Breast epithelium (tissue), 4 donors: Measurements from ENCODE around the gene CDHR3. TPM values are rescaled to one million over a fixed set of nuclear protein-coding genes. Genes with fewer than 3 reads are reported as not detected.

Experiments used
- DNase-seq, 2 donors: peaks; one replicate each; pipeline ENCODE4 v3.0.0-alpha.2; 2019; ENCODE audit warnings: low spot score in 2 of 2
- H3K27ac ChIP-seq, 2 donors: fragments of 200-600 bp; sonication (generic) in 1 of 2; one replicate each; pipeline ENCODE4 v1.5.1; 2016 to 2019; ENCODE audit warnings: mild to moderate bottlenecking in 1 of 2
- H3K27me3 ChIP-seq, 2 donors: fragments of 200-600 bp; sonication (generic) in 1 of 2; one replicate each; pipeline versions ENCODE4 v1.5.1 to v1.6.0; 2017 to 2019; ENCODE audit warnings: control low read depth in 1 of 2, mild to moderate bottlenecking in 1 of 2
- H3K36me3 ChIP-seq: fragments of 200-600 bp; one replicate; pipeline ENCODE4 v1.5.1; 2019
- H3K4me1 ChIP-seq, 2 donors: fragments of 200-600 bp; sonication (generic); one replicate each; pipeline ENCODE4 v1.5.1; 2016 to 2019; ENCODE audit warnings: control low read depth in 1 of 2
- H3K4me3 ChIP-seq, 3 donors: fragments of 200-600 bp; sonication (generic); 1 replicate in 2 of 3; 2 replicates in 1 of 3; pipeline ENCODE4 v1.5.1; 2016 to 2019; ENCODE audit warnings: mild to moderate bottlenecking in 3 of 3, moderate library complexity in 2 of 3
- H3K9me3 ChIP-seq, 2 donors: fragments of 200-600 bp; sonication (generic) in 1 of 2; one replicate each; pipeline ENCODE4 v1.5.1; 2016 to 2019; ENCODE audit warnings: control low read depth in 1 of 2
- POLR2A ChIP-seq: fragments of 450-650 bp; IDR thresholded peaks from one replicate; pipeline ENCODE4 v1.6.1; 2016; ENCODE audit warnings: antibody characterized with exemption, mild to moderate bottlenecking, moderate library complexity
- POLR2AphosphoS5 ChIP-seq, 3 donors: sonication (generic); formaldehyde crosslinking; IDR thresholded peaks; one replicate each; pipeline ENCODE4 v1.6.1; 2017; ENCODE audit warnings: antibody characterized with exemption in 3 of 3
- intact Hi-C: fragments of 100-400 bp; cut with DNase I; formaldehyde crosslinking; loops from one replicate; pipeline ENCODE4 v1.15.1; 2023; ENCODE audit warnings: low total_unique reads
- total RNA-seq, 3 donors: library from RNA; depleted of rRNA; stranded (reverse); fragments of >200 nt; gene quantifications; one replicate each; pipeline ENCODE4 v1.1.0, GENCODE V29; 2016
- TF ChIP-seq, protein P1 (sequence below), 3 donors: fragments of 450-650 bp; IDR thresholded peaks; one replicate each; pipeline ENCODE4 v1.5.1; 2016 to 2017; ENCODE audit warnings: antibody characterized with exemption in 3 of 3, mild to moderate bottlenecking in 3 of 3, moderate library complexity in 3 of 3

The CDHR3 gene
- total RNA-seq, 3 donors from 2014 or later = 4.6 to 8.8 (median 6.4) TPM

DNA sequence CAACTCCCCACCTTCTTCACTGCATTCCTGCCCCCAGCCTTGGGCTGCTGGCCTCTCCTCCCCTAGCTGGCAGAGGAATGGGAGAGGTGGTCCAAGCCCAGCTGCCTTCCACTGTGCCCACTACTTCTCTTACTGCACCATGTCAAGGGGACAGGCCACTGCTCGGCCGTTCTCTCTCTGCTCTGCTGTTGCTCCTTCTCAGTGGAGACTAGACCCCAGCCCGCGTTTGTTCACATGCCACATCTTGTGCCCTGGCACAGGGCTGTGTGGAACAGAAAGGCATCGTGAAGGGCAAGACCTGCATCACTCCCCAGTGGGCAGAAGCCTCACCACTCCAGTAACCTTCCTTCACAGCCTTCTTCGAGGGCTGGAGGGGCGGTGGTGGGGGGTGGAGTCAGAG lies 711 bp upstream of the CDHR3 start:
- Histone ChIP-seq H3K36me3 (no peaks in the 10 kb centered on the region), H3K4me3 (no peak overlapping the region), H3K27me3 (no peaks in the 10 kb centered on the region), H3K9me3 (no peaks in the 10 kb centered on the region), H3K27ac (no peak overlapping the region), H3K4me1 (no peaks in the 10 kb centered on the region)
- DNase-seq = no peak
- intact Hi-C loops = loop anchor here (2.0 kb wide), 1 partner anchor 68 kb away; no protein-coding TSS in a partner anchor
- TF ChIP-seq, protein P1, sequence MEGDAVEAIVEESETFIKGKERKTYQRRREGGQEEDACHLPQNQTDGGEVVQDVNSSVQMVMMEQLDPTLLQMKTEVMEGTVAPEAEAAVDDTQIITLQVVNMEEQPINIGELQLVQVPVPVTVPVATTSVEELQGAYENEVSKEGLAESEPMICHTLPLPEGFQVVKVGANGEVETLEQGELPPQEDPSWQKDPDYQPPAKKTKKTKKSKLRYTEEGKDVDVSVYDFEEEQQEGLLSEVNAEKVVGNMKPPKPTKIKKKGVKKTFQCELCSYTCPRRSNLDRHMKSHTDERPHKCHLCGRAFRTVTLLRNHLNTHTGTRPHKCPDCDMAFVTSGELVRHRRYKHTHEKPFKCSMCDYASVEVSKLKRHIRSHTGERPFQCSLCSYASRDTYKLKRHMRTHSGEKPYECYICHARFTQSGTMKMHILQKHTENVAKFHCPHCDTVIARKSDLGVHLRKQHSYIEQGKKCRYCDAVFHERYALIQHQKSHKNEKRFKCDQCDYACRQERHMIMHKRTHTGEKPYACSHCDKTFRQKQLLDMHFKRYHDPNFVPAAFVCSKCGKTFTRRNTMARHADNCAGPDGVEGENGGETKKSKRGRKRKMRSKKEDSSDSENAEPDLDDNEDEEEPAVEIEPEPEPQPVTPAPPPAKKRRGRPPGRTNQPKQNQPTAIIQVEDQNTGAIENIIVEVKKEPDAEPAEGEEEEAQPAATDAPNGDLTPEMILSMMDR (IDR thresholded peaks at IDR 0.05) = no peak
- no peak for TF ChIP-seq POLR2A
- TF ChIP-seq POLR2AphosphoS5 (IDR thresholded peaks at IDR 0.05) = no peak

DNA sequence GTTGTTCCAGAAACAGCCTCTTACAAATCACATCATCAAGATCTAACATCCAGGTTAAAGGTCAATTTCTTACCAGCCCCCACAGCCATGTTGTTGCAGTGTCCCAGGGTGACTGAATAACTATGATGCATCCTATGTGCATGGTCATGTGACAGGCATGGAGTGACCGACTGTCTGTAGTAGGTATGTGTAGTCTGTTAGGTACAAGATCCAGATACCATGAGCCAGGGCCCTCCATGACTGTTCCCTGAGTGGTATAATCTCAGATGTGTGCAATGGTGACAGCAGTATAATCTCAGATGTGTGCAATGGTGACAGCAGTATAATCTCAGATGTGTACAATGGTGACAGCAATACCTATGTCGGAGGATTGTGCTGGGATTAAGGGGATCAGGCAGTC lies 8.8 kb downstream of the CDHR3 start:
- no peak overlapping the region for H3K4me3 ChIP-seq
- intact Hi-C loops = no loop called here
- H3K4me1 ChIP-seq = no peaks in the 10 kb centered on the region
- H3K36me3 ChIP-seq = no peaks in the 10 kb centered on the region
- TF ChIP-seq POLR2AphosphoS5 (IDR thresholded peaks at IDR 0.05) (no peak), POLR2A (no peak)
- TF ChIP-seq, protein P1 (IDR thresholded peaks at IDR 0.05) = no peak
- no peak overlapping the region for H3K27ac ChIP-seq
- no peak for DNase-seq
- no peaks in the 10 kb centered on the region for H3K9me3 ChIP-seq
- H3K27me3 ChIP-seq = no peaks in the 10 kb centered on the region

DNA sequence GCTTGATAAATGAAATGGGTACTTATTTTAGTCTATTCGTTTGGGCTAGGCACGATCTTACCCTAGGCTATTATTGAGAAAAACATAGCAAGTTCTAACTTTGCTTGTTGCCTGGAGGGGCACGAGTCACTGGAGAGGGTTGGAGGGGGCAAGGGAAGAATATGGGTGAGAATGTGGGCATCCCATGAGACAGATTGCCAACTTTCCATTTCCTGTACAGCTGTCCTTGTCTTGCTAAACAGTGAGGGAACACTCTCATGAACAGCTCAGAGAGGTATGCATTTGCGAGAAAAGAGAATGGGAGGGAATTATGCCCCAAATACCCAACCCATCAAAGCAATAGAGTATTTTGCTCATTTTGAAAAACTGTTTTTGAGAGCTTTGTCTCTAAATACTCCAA lies 9.2 kb downstream of the CDHR3 start:
- no peaks in the 10 kb centered on the region for H3K9me3 ChIP-seq
- no peaks in the 10 kb centered on the region for H3K4me1 ChIP-seq
- TF ChIP-seq POLR2AphosphoS5 (IDR thresholded peaks at IDR 0.05) (no peak), POLR2A (no peak)
- TF ChIP-seq, protein P1 (IDR thresholded peaks at IDR 0.05) = no peak
- no peak for DNase-seq
- no peak overlapping the region for H3K27ac ChIP-seq
- no peaks in the 10 kb centered on the region for H3K36me3 ChIP-seq
- intact Hi-C loops = no loop called here
- H3K27me3 ChIP-seq = no peaks in the 10 kb centered on the region
- no peak overlapping the region for H3K4me3 ChIP-seq

DNA sequence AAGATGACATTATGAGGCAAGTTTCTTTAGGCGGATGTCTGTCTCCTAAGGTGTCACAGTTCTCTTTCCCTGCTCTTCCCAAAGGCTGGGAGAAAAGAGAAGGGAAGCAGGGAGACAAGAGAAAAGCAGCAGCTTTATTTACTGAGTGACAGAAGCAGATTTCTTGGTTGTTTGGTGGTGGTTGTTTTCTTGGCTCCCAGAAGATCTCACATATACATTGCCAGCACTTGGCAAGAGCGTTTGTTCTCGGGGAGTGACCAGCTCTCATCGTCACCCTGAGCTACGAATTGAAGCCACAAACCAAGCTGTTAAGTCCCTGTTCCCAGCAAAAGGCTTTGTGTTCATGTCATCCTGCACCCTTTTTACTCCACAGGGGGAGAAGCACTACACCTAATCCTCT lies 11.4 kb downstream of the CDHR3 start:
- H3K27me3 ChIP-seq = no peaks in the 10 kb centered on the region
- TF ChIP-seq POLR2AphosphoS5 (IDR thresholded peaks at IDR 0.05) (no peak), POLR2A (no peak)
- TF ChIP-seq, protein P1 (IDR thresholded peaks at IDR 0.05) = no peak
- DNase-seq = no peak
- intact Hi-C loops = no loop called here
- H3K9me3 ChIP-seq = no peaks in the 10 kb centered on the region
- no peaks in the 10 kb centered on the region for H3K4me1 ChIP-seq
- no peaks in the 10 kb centered on the region for H3K36me3 ChIP-seq
- no peak overlapping the region for H3K27ac ChIP-seq
- H3K4me3 ChIP-seq = no peak overlapping the region

GRCh38 chr7:105975770-105976417 lies 12.8 kb downstream of the CDHR3 start:
- Histone ChIP-seq H3K36me3 (no peaks in the 10 kb centered on the region), H3K4me3 (no peak overlapping the region), H3K27ac (no peak overlapping the region), H3K27me3 (no peaks in the 10 kb centered on the region), H3K4me1 (no peaks in the 10 kb centered on the region), H3K9me3 (no peaks in the 10 kb centered on the region)
- intact Hi-C loops = no loop called here
- TF ChIP-seq, protein P1 (IDR thresholded peaks at IDR 0.05) = no peak
- TF ChIP-seq POLR2A (no peak), POLR2AphosphoS5 (IDR thresholded peaks at IDR 0.05) (no peak)
- DNase-seq = no peak
